Upper lobe of right lung (tissue), 1 donor: Measurements from ENCODE around the gene TNIP2. TPM values are rescaled to one million over a fixed set of nuclear protein-coding genes. Genes with fewer than 3 reads are reported as not detected.

Experiments used
- ATAC-seq: fragments of 200-7000 bp; cut with Tn5 transposase; one replicate; pipeline ENCODE4 v1.9.1; 2020; ENCODE audit warnings: mild to moderate bottlenecking, moderate library complexity
- DNase-seq: peaks from one replicate; pipeline ENCODE4 v3.0.0-alpha.2; 2020
- H3K27ac ChIP-seq: fragments of 200-600 bp; one replicate; pipeline ENCODE4 v1.8.0; 2022
- H3K27me3 ChIP-seq: fragments of 200-600 bp; one replicate; pipeline ENCODE4 v1.8.0; 2022; ENCODE audit warnings: mild to moderate bottlenecking
- H3K36me3 ChIP-seq: fragments of 200-600 bp; one replicate; pipeline ENCODE4 v1.8.0; 2022
- H3K4me1 ChIP-seq: fragments of 200-600 bp; one replicate; pipeline ENCODE4 v1.8.0; 2022
- H3K4me3 ChIP-seq: fragments of 200-600 bp; one replicate; pipeline ENCODE4 v1.8.0; 2022; ENCODE audit warnings: mild to moderate bottlenecking
- H3K9me3 ChIP-seq: fragments of 200-600 bp; one replicate; pipeline ENCODE4 v1.8.0; 2022
- intact Hi-C: fragments of 100-400 bp; cut with DNase I; formaldehyde crosslinking; loops from one replicate; pipeline ENCODE4 v1.11.0; 2022
- total RNA-seq: library from RNA; stranded (reverse); fragmentation: NEBNext Ultra II Directional; extraction: Animal tissue kit (Norgen Biotek cat#: 25700); gene quantifications from one replicate; pipeline ENCODE4 v1.2.1, GENCODE V29; 2021
- TF ChIP-seq, protein P1 (sequence below): fragments of 200-600 bp; IDR thresholded peaks from one replicate; pipeline ENCODE4 v1.8.0; 2022; ENCODE audit warnings: antibody characterized with exemption
- donor health status: DM: no; HTN: yes; CAD: no; lungs with severe emphysema.

TNIP2 gene
- total RNA-seq, 1 donor from 2014 or later: 43.4 TPM

GRCh38 chr4:2802618-2803531 lies 46.7 kb upstream of the TNIP2 start:
- intact Hi-C loops: no loop called here
- H3K27me3 ChIP-seq: no peaks in the 10 kb centered on the region
- ATAC-seq: no peak
- no peaks in the 10 kb centered on the region for H3K36me3 ChIP-seq
- TF ChIP-seq, protein P1, sequence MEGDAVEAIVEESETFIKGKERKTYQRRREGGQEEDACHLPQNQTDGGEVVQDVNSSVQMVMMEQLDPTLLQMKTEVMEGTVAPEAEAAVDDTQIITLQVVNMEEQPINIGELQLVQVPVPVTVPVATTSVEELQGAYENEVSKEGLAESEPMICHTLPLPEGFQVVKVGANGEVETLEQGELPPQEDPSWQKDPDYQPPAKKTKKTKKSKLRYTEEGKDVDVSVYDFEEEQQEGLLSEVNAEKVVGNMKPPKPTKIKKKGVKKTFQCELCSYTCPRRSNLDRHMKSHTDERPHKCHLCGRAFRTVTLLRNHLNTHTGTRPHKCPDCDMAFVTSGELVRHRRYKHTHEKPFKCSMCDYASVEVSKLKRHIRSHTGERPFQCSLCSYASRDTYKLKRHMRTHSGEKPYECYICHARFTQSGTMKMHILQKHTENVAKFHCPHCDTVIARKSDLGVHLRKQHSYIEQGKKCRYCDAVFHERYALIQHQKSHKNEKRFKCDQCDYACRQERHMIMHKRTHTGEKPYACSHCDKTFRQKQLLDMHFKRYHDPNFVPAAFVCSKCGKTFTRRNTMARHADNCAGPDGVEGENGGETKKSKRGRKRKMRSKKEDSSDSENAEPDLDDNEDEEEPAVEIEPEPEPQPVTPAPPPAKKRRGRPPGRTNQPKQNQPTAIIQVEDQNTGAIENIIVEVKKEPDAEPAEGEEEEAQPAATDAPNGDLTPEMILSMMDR: no peak
- peak overlapping the region; percentile 44 for H3K27ac ChIP-seq
- peak; percentile 61 for DNase-seq
- no peak overlapping the region for H3K4me3 ChIP-seq
- peaks cover 93% of the 10 kb centered on the region for H3K4me1 ChIP-seq
- H3K9me3 ChIP-seq: no peaks in the 10 kb centered on the region

DNA sequence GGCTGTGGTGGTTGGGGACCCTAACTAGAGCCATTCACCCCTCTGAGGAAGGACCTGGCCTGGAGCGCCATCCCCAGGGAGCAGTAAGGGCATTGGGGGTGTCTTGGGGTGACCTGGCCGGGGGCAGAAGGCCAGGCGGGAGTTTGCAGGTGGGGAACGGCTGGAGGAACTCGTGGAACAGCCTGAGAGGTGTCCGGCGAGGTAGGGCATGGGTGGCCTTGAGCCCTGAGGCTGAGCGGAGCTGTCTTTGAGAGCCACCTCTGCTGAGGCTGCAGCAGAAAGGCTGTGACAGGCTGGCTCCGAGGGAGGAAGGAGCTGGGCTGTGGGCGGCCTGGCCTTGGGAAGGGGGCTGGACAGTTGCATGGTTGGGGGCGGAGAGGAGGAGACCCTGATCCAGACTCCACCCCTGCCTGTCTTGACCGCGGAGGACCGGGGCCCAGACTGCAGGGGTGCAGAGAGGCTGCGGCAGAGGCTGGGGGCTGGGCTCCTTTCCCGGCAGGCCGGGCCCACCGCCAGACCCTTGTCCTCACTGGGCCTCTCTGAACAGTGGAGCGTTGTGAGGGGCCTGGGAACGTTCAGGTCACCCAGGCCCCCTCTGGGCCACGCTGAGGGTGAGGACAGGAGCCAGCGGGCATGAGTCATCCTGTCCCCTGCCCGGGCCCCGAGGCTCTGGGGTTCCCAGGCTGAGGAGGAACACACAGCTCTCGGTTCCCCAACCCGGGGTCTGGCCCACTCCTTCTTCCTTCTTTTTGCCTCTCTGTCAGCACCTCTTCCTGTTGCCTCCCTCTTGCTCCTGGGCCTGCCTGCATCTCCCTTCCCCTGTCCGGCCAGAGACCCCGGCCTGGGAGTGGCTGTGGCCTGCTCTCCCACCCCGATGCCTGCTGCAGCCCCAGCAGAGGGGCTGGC lies 44.8 kb upstream of the TNIP2 start:
- Histone ChIP-seq H3K36me3 (no peaks in the 10 kb centered on the region), H3K27me3 (no peaks in the 10 kb centered on the region), H3K9me3 (no peaks in the 10 kb centered on the region), H3K27ac (peak overlapping the region; percentile 87), H3K4me3 (peak overlapping the region; percentile 43), H3K4me1 (peaks cover 93% of the 10 kb centered on the region)
- TF ChIP-seq, protein P1: no peak
- ATAC-seq (peak; percentile 71), DNase-seq (peak; percentile 90)
- intact Hi-C loops: no loop called here

DNA sequence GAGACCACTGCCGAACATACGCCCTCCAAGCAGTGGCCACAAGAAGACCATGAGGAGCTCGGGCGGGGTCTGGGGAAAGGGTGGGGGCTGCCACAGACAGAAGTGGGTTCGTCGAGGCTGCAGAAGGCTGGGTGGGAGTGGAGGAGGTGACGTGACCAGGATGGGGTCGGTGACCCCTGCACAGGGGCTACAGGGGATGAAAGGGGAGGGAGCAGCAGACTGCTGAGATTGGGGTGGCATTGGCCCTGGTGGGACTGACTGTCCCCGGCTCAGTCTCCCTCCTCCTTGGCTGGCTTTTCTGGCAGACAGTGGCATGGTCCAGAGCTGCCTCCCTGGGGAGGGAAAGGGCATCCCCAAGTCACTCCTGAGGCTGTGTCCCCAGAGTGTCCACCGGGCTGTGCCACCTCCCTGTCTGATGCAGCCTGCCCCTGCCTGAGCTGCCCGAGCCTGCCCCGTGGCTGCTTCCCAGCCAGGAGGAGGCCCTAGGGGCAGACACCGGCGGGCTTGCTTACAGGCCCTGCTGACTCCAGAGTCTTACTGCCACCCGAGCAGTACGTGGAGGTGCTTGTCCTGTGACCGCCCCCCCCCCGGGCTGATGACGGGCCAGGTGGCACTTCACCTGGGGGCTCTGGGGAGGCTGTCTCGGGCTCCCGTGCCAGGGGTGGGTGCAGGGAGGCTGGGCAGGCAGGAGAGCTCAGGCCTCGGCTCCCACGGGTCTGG lies 44.0 kb upstream of the TNIP2 start:
- peaks cover 93% of the 10 kb centered on the region for H3K4me1 ChIP-seq
- intact Hi-C loops: no loop called here
- peak overlapping the region; percentile 87 for H3K27ac ChIP-seq
- no peaks in the 10 kb centered on the region for H3K36me3 ChIP-seq
- H3K4me3 ChIP-seq: peak overlapping the region; percentile 43
- H3K27me3 ChIP-seq: no peaks in the 10 kb centered on the region
- DNase-seq (peak; percentile 75), ATAC-seq (peak; percentile 5)
- TF ChIP-seq, protein P1: no peak
- no peaks in the 10 kb centered on the region for H3K9me3 ChIP-seq

DNA sequence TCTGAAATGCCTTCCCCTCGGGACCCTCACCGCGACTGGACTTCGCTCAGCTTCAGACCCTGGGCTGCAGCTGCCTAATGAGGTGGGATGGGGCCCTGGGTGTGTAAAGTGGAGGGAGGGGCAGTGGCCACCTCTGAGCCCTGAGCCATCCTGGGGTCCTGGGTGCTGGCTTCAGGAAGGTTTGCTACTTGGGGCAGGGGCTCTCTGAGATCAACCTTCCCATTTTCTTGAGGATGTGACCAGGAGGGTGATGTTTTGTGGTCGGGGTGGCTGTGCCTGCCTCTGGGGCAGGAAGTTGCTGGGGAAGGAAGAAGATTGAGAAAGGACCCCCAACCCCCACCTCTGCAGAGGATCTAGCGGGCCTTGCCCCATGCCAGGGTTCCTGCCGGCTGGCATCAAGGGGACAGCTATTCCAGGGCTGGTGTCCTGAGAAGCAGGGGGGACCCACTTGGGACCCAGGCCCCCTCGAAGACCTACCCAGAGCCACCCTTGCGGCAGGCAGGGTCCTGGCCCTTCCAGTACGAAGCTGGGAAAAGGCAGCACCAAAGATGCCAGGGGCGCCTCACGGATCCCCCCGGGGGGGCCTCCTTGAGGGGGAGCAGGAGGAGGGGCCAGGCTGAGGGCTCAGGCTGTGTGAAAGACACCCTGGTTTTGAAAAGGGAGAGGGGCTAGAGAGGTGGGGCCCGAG lies 43.2 kb upstream of the TNIP2 start:
- DNase-seq (peak; percentile 67), ATAC-seq (peak; percentile 13)
- TF ChIP-seq, protein P1: no peak
- Histone ChIP-seq H3K4me3 (peak overlapping the region; percentile 43), H3K4me1 (peaks cover 93% of the 10 kb centered on the region), H3K36me3 (no peaks in the 10 kb centered on the region), H3K27ac (peak overlapping the region; percentile 87), H3K27me3 (no peaks in the 10 kb centered on the region), H3K9me3 (no peaks in the 10 kb centered on the region)
- intact Hi-C loops: no loop called here
